AG04450 (cell line): Measurements from ENCODE around the gene POLR3E. TPM values are rescaled to one million over a fixed set of nuclear protein-coding genes. Genes with fewer than 3 reads are reported as not detected.

Experiments used
- CTCF ChIA-PET: fragments of 300-600, 350-600 bp; formaldehyde crosslinking; extraction: SDS; loops from one replicate; lab custom pipeline; 2022; ENCODE audit warnings: antibody characterized with exemption, inconsistent platforms; lab: Charles Lee
- POLR2A ChIA-PET: fragments of 350-600 bp; formaldehyde crosslinking; extraction: SDS; loops from one replicate; lab custom pipeline; 2021; ENCODE audit warnings: antibody characterized with exemption, inconsistent platforms; lab: Yijun Ruan, JAX
- DNase-seq: peaks from one replicate; pipeline ENCODE4 v3.0.0-alpha.2; 2011; ENCODE audit warnings: low read depth, low spot score
- H3K27ac ChIP-seq: one replicate; pipeline ENCODE4 v1.5.1; 2012; ENCODE audit warnings: low read depth, low read length, control low read depth
- H3K27me3 ChIP-seq: one replicate; pipeline ENCODE4 v1.6.0; 2012; ENCODE audit warnings: low read length; ENCODE audit not compliant: control insufficient read depth, insufficient read depth
- H3K4me3 ChIP-seq: 2 replicates; pipeline ENCODE4 v1.5.1; 2011; ENCODE audit warnings: mild to moderate bottlenecking, low read depth, low read length, control low read depth
- H3K9me3 ChIP-seq: 2 replicates; pipeline ENCODE4 v1.5.1; 2012; ENCODE audit warnings: low read length; ENCODE audit not compliant: control insufficient read depth, insufficient read depth
- CTCF ChIP-seq: IDR thresholded peaks from 2 replicates; pipeline ENCODE4 v1.5.1; 2011; ENCODE audit warnings: low read depth, low read length, control low read depth, inconsistent platforms
- polyA plus RNA-seq: library from polyadenylated mRNA; depleted of rRNA; stranded (reverse); fragments of >200 nt; gene quantifications from 2 replicates; pipeline ENCODE4 v1.2.3, GENCODE V29; 2011

POLR3E gene
- polyA plus RNA-seq, 1 experiment, result 32.0 TPM

GRCh38 chr16:22330326-22330725, 33.1 kb downstream of the POLR3E start:
- Histone ChIP-seq H3K9me3 (no peaks in the 10 kb centered on the region; the same call in 1 of the 2 replicates), H3K4me3 (no peak overlapping the region), H3K27me3 (no peaks in the 10 kb centered on the region), H3K27ac (no peak overlapping the region)
- no peak for DNase-seq
- CTCF ChIA-PET, result interaction anchor here (1.8 kb wide), 1 partner anchor 9 kb away, joined by 10 read pairs; no protein-coding TSS in a partner anchor
- TF ChIP-seq CTCF, result no peak
- POLR2A ChIA-PET, result no interaction called here

- CTCF ChIA-PET, result no interaction called here
- H3K27me3 ChIP-seq, result no peaks in the 10 kb centered on the region
- H3K27ac ChIP-seq, result no peak overlapping the region
- TF ChIP-seq CTCF, result no peak
- DNase-seq, result no peak
- no peak overlapping the region for H3K4me3 ChIP-seq
- POLR2A ChIA-PET, result interaction anchor here (0.6 kb wide), 1 partner anchor 20 kb away, joined by 3 read pairs; no protein-coding TSS in a partner anchor
- no peaks in the 10 kb centered on the region for H3K9me3 ChIP-seq
Measured at GRCh38 chr16:22333457-22333994, 36.3 kb downstream of the POLR3E start.

- H3K27ac ChIP-seq, result no peak overlapping the region
- no peak overlapping the region for H3K4me3 ChIP-seq
- CTCF ChIA-PET, result interaction anchor here (1.6 kb wide), 1 partner anchor 15 kb away, joined by 7 read pairs; no protein-coding TSS in a partner anchor
- H3K27me3 ChIP-seq, result no peaks in the 10 kb centered on the region
- no peak for TF ChIP-seq CTCF
- no peak for DNase-seq
- H3K9me3 ChIP-seq, result no peaks in the 10 kb centered on the region
- POLR2A ChIA-PET, result no interaction called here
Measured at GRCh38 chr16:22335668-22336246, 38.5 kb downstream of the POLR3E start.

GRCh38 chr16:22336581-22336980, 39.4 kb downstream of the POLR3E start:
- Histone ChIP-seq H3K4me3 (no peak overlapping the region), H3K9me3 (peaks cover 5% of the 10 kb centered on the region), H3K27me3 (no peaks in the 10 kb centered on the region), H3K27ac (no peak overlapping the region)
- TF ChIP-seq CTCF, result no peak
- ChIA-PET POLR2A (no interaction called here), CTCF (interaction anchor here (1.6 kb wide), 1 partner anchor 16 kb away, joined by 7 read pairs; no protein-coding TSS in a partner anchor)
- no peak for DNase-seq

- CTCF ChIA-PET, result interaction anchor here (1.6 kb wide), 1 partner anchor 16 kb away, joined by 7 read pairs; no protein-coding TSS in a partner anchor
- TF ChIP-seq CTCF, result no peak
- no peak overlapping the region for H3K4me3 ChIP-seq
Measured at GRCh38 chr16:22337045-22337444, 39.8 kb downstream of the POLR3E start.

More at GRCh38 chr16:22337045-22337444, 39.8 kb downstream of the POLR3E start:
- POLR2A ChIA-PET, result no interaction called here
- H3K9me3 ChIP-seq, result peaks cover 8% of the 10 kb centered on the region
- no peaks in the 10 kb centered on the region for H3K27me3 ChIP-seq
- no peak for DNase-seq
- no peak overlapping the region for H3K27ac ChIP-seq
